PFSK-1 (cell line): ENCODE measurements around the gene RHOD.

ENCODE experiments used
- POLR2AphosphoS5 ChIP-seq: IDR thresholded peaks from 2 replicates; pipeline ENCODE4 v1.6.1; 2012; ENCODE audit warnings: low read depth, mild to moderate bottlenecking, control low read depth, low read length, moderate library complexity
- SIN3A ChIP-seq: IDR thresholded peaks from 2 replicates; pipeline ENCODE4 v1.6.1; 2012; ENCODE audit warnings: mild to moderate bottlenecking, low read length, moderate library complexity, borderline replicate concordance; ENCODE audit not compliant: insufficient read depth
- TAF1 ChIP-seq: IDR thresholded peaks from 2 replicates; pipeline ENCODE4 v1.6.1; 2012; ENCODE audit warnings: low read length, control low read depth, borderline replicate concordance; ENCODE audit not compliant: insufficient read depth
- TF ChIP-seq, protein P1 (sequence below), 2 experiments: IDR thresholded peaks; 2 replicates each; pipeline versions ENCODE4 v1.6.1 to v1.8.0; 2011 to 2012; ENCODE audit warnings: low read depth in 2 of 2, low read length in 2 of 2, control low read depth in 1 of 2, inconsistent platforms in 1 of 2, mild to moderate bottlenecking in 1 of 2, moderate library complexity in 1 of 2; ENCODE audit not compliant: insufficient read depth in 1 of 2

DNA sequence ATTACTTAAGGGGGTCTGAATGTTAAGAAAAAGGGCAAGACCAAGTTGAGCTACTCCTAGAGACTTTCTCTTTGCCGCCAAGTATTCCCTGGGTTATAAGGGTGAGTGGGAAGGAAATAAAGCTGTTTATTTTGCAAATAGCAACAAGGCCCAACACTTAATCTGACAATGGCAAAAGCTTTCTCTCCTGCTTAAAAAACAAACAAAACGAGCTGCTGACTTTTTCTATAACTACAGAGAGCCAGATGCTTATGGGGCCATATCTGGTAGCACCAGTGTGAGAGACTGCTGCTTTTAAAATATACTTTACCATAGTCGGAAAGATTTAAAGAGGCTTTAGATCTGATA lies 60.1 kb downstream of the RHOD start:
- TF ChIP-seq SIN3A (no peak), TAF1 (no peak), POLR2AphosphoS5 (no peak)
- TF ChIP-seq, protein P1, sequence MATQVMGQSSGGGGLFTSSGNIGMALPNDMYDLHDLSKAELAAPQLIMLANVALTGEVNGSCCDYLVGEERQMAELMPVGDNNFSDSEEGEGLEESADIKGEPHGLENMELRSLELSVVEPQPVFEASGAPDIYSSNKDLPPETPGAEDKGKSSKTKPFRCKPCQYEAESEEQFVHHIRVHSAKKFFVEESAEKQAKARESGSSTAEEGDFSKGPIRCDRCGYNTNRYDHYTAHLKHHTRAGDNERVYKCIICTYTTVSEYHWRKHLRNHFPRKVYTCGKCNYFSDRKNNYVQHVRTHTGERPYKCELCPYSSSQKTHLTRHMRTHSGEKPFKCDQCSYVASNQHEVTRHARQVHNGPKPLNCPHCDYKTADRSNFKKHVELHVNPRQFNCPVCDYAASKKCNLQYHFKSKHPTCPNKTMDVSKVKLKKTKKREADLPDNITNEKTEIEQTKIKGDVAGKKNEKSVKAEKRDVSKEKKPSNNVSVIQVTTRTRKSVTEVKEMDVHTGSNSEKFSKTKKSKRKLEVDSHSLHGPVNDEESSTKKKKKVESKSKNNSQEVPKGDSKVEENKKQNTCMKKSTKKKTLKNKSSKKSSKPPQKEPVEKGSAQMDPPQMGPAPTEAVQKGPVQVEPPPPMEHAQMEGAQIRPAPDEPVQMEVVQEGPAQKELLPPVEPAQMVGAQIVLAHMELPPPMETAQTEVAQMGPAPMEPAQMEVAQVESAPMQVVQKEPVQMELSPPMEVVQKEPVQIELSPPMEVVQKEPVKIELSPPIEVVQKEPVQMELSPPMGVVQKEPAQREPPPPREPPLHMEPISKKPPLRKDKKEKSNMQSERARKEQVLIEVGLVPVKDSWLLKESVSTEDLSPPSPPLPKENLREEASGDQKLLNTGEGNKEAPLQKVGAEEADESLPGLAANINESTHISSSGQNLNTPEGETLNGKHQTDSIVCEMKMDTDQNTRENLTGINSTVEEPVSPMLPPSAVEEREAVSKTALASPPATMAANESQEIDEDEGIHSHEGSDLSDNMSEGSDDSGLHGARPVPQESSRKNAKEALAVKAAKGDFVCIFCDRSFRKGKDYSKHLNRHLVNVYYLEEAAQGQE (IDR thresholded peaks at IDR 0.05; ENCODE audit: insufficient read depth in 1 of 2, low read depth in 2 of 2, low read length in 2 of 2): no peak
